Heart left ventricle (tissue), 13 donors: ENCODE data around the gene DHDDS.

Experiments used
- CTCF ChIP-seq, 12 donors: fragments of 200-600 bp; sonication (generic) in 4 of 12; IDR thresholded peaks; one replicate each; pipeline versions ENCODE4 v1.5.0 to v1.8.0; 2018 to 2022; ENCODE audit warnings: antibody characterized with exemption in 12 of 12, mild to moderate bottlenecking in 5 of 12
- POLR2A ChIP-seq, 2 donors: fragments of 450-650 bp; IDR thresholded peaks; one replicate each; pipeline ENCODE4 v1.6.1; 2017; ENCODE audit warnings: antibody characterized with exemption in 2 of 2, mild to moderate bottlenecking in 2 of 2, moderate library complexity in 2 of 2
- donor health status: ischemic (EF 13 %, LVEDD 7.1; RV severe dilation, severe dysfunction).
- donor health status: DM: no; HTN: yes; CAD: no.
- donor health status: DM: no; HTN: no; CAD: no.
- donor health status: ischemic (EF 25% LVEDD 6.9; RV normal size, moderate dysfunction).
- donor health status: ischemic (EF 25% LVEDD 5.7; RV mildly dilated, moderate dysfunction).
- donor health status: ischemic (EF 35%, LVEDD 5.7; RV mildly dilated, moderate dysfunction).
- donor health status: nonischemic (EF 11% LVEDD 7.7; RV severe dilation, severe dysfunction).
- donor health status: DM: yes; HTN: yes; CAD: no.
- donor health status: PGD.
- donor health status: ischemic (EF 29% LVEDD 5.4; RV normal size, mild dysfunction).
- donor health status: nonischemic (EF 23%, LVEDD 6.1; RV moderate dilation, normal function).

- TF ChIP-seq CTCF (IDR thresholded peaks at IDR 0.05) (no peak), POLR2A (IDR thresholded peaks at IDR 0.05) (no peak)
Observed at GRCh38 chr1:26517766-26518049, 85.6 kb downstream of the DHDDS start.
